ENCODE data around the gene CFAP70.

CFAP70 gene

GRCh38 chr10:73251683-73252444 lies 106.8 kb downstream of the CFAP70 start:
- no peak for DNase-seq

- DNase-seq, result no peak
These were observed 110.4 kb downstream of the CFAP70 start for GRCh38 chr10:73248259-73248724.

DNA sequence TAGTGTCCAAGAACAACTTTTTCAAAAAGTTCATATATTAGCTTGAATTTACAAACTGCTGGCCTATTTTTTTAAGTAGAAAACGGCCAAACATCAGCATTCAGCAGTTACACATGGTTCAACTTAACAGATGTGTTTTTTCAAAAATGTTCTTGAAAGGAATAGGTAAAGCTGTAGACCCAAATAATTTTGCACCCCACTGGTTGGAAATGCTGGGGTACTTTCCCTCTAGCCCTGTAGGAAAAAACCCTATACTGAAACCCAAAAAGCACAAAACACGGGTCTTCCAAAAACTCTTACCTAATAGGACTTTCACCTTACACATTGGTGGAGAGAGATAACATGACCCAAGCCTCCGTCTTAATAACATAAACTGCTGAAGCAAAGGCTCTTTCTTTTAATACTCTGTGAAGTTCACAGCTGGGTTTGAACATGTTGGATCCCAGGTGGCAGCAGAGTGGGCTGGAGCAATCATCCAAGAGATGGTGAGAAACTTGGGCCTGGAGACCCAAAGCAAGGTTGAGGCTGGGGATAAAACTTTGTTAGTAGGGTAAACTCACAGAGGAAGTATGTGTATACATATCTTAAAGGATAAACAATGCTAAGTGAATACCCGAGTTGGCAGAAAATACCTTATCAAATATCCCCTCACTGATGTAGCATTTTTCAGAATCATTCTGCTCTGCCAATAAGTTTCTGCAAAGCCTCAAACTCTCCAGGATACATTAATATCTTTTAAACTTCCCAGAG lies 111.0 kb downstream of the CFAP70 start:
- no peak for DNase-seq

DNA sequence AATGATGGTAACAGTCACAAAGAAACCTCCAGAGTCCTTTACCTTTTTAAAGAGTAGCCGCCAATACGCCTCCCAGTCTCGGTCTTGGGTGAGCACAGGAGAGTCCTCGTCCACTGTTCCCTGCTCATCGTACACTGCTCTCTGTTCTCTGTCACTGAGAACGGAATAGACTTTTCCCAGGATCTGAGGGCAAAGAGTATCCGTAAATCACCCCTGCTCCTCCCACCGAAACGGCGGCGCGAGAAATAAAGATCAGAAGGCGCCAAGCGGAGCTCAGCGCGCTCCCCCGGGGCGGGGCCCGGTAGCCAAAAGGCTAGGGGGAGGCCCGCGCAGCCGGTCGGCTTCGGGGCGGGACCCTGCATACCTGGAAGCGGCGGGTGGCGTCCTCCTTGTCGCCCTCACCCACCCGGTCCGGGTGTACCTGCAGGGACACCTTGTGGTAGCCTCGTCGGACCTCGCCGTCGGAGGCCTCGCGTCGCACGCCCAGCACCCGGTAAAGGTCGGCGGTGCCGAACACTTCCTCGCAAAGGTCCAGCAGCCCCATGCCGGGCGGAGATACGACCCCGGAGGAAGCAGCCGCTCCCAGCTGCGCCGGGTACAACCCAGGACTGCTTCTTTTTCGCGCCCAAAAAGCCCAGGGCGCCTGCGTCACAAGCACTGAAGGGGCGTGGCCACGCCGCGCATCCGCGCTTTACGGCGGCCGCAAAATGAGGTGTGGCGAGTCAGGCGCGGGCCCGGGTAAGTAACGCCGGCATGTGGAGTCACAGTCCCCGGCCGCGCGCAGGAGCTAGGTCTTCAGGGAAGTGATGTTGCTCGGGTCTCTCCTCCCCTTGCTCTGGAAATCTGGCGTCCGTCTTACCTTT lies 111.8 kb downstream of the CFAP70 start, which contains the start of gene DNAJC9:
TSS of gene DNAJC9 (minus strand) at position 610 of the 863 bp plus-strand sequence. CDS start at position 544, 66 bp downstream.
- peak; percentile 95 to 98 for DNase-seq

GRCh38 chr10:73246322-73246645 lies 112.4 kb downstream of the CFAP70 start:
- DNase-seq, result no peak

DNA sequence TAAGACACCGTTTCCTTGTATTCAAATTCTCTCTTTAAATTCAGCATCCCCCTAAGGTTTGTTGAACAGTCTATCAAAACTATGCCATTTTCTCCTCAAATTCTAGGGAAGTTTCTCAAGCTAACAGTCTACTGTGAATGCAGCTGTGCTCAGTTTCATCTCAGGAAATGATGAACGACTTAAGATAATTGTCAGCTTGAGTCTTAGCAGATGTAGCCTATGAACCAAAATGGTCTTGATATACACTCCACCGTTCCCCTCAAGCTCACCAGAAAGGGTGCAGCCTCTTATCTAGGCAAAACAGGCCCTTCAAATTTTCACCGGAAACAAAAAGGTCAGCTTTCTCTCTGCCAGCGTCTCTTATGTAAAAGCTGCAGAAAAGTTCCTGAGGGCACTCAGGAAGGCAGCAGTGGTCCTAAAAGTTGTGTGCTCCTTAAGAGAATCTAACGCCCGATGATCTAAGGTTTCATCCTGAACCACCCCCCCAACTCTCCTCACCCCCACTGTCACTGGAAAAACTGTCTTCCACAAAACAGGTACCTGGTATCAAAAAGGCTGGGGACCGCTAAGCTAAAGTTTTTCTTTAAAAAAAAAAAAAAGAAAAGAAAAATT lies 113.7 kb downstream of the CFAP70 start:
- no peak for DNase-seq

- no peak for DNase-seq
These were observed 118.8 kb downstream of the CFAP70 start for GRCh38 chr10:73239908-73240307.

- DNase-seq, result no peak
These were observed 119.6 kb downstream of the CFAP70 start for GRCh38 chr10:73238990-73239566.

DNA sequence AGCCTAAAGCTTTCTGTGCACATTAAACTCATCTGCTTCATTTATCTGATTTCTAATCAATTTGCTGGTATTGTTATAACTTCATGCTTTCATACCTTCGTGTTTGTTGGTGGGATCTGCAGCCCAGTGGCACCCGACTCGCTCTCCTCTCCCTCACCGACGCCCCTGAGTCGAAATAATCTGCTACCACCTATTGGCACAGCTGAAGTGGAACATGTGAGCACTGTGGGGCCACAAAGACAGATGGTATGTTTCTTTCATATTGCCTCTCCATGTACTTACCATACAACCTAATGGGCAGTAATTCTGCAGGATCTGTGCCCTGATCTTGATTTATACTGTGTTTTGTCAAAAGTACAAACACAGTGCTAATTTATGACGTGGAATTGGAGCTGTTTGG lies 124.0 kb downstream of the CFAP70 start:
- DNase-seq, result no peak

GRCh38 chr10:73233883-73234282 lies 124.8 kb downstream of the CFAP70 start:
- no peak for DNase-seq

DNA sequence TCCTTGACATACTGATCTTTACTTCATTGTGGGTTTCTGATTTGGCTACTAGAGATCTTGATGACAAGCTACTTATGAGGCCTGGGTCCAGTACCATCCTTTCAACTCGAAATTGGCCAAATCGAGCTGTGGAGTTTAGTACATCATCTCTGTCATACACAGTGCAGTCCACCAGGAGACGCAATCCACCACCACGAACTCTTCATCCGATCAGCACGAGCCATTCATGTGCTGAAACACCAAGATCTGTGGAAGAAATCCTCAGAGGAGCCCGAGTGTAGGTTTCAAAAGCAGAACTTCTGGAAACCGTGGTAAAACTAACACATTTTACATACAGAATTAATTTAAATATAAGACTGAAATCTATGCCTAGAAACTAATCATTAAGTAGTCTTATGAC lies 125.8 kb downstream of the CFAP70 start:
- no peak for DNase-seq

- DNase-seq, result no peak
These were observed 129.1 kb downstream of the CFAP70 start for GRCh38 chr10:73229567-73229966.

GRCh38 chr10:73228247-73228646 lies 130.4 kb downstream of the CFAP70 start:
- no peak for DNase-seq

- no peak for DNase-seq
These were observed 132.0 kb downstream of the CFAP70 start for GRCh38 chr10:73226663-73227062.

DNA sequence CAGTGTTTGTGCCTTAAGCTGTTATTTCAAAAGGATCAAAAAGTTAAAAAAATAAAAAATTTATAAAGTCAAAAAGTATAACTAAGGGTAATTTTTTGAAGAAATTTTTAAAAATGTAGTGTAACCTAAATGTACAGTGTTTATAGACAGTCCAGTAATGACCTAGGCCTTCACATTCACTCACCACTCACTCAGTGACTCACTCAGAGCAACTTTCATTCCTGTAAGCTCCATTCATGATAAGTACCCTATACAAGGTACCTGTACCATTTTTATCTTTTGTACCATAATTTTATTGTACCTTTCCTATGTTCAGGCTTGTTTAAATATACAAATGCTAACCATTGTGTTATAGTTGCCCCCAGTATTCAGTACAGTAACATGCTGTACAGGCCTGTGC lies 133.1 kb downstream of the CFAP70 start:
- DNase-seq, result no peak

GRCh38 chr10:73220989-73221388 lies 137.7 kb downstream of the CFAP70 start:
- no peak for DNase-seq

GRCh38 chr10:73219384-73219783 lies 139.3 kb downstream of the CFAP70 start:
- no peak for DNase-seq

GRCh38 chr10:73218431-73219191 lies 140.1 kb downstream of the CFAP70 start:
- no peak for DNase-seq

GRCh38 chr10:73217628-73218027 lies 141.0 kb downstream of the CFAP70 start:
- no peak for DNase-seq

GRCh38 chr10:73215749-73216148 lies 142.9 kb downstream of the CFAP70 start:
- DNase-seq, result no peak

DNA sequence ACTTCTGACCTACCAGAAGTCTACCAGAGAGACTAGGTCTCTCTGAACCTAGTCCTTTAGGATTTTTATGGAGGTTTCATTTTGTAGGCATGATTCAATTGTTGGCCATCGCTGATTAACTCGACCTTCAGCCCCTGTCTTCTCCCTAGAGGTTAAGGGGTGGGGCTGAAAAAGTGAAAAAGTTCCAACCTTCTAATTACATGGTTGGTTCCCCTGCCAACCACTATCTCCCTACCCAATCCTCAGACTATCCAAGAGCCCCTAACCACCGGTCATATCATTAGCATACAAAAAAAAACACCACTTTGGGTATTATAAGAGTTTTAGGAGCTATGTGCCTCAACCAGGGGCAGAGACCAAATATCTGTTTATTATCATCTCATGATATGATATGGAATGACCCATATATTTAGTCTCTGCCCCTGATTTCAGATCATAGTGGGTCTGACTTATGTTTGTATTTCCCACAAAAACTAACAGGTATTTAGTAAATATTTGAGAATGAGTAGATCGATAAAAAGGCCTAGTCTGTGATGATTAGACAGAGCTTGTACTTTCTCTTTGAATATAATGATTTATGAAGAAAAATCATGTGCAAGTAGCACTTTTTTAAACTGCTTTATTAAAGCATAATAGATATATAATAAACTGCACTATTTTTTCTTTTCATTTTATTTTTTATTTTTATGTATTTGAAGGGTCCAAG lies 147.4 kb downstream of the CFAP70 start:
- no peak for DNase-seq

Data from stimulated activated CD4-positive, alpha-beta T cell treated with anti-CD3 and anti-CD28 coated beads, Interleukin-4, amount 100 ng/mL, for 4 hours (primary cell).